K562 (cell line): ENCODE results near the gene ACRBP. TPM values are rescaled to one million over a fixed set of nuclear protein-coding genes. Genes with fewer than 3 reads are reported as not detected.

ENCODE experiments used
- NRF1 ChIP-seq, 2 experiments: fragments of 450-650 bp; IDR thresholded peaks in 1 of 2; conservative IDR thresholded peaks in 1 of 2; 2 replicates each; pipeline ENCODE4 v1.6.1; 2014; ENCODE audit warnings: mild to moderate bottlenecking in 2 of 2
- TAF9B ChIP-seq: fragments of 450-650 bp; IDR thresholded peaks from 2 replicates; pipeline ENCODE4 v1.6.1; 2018; ENCODE audit warnings: mild to moderate bottlenecking; ENCODE audit not compliant: partially characterized antibody
- TRIM28 ChIP-seq: fragments of 450-650 bp; IDR thresholded peaks from 2 replicates; pipeline ENCODE4 v1.6.1; 2017
- ZFP36 ChIP-seq: fragments of 150-350 bp; IDR thresholded peaks from 2 replicates; pipeline ENCODE4 v1.6.1; 2018; ENCODE audit warnings: low read length, low read depth; ENCODE audit not compliant: partially characterized antibody
- polyA plus RNA-seq, 8 experiments: library from polyadenylated mRNA; depleted of rRNA in 4 of 8; stranded (reverse) in 5 of 8; unstranded in 3 of 8; fragments of >200 nt; fragmentation: Nextera tagmentation in 2 of 8; fragmentation: Illumina TruSeq in 1 of 8; extraction: Ambion mirVana in 2 of 8; extraction: Trizol in 1 of 8; gene quantifications; 2 replicates each; pipeline versions ENCODE4 v1.2.1 to v1.2.3, GENCODE V29; 2011 to 2014; ENCODE audit warnings: inconsistent platforms in 1 of 8, missing spikeins in 1 of 8
- total RNA-seq, 7 experiments: library from RNA; depleted of rRNA in 6 of 7; stranded (reverse); fragments of >200 nt in 6 of 7; fragmentation: Illumina TruSeq in 2 of 7; extraction: Trizol in 2 of 7; gene quantifications; 2 replicates each; pipeline versions ENCODE4 v1.2.1 to v1.2.3, GENCODE V29; 2011 to 2021; ENCODE audit warnings: low replicate concordance in 1 of 7
- TF ChIP-seq, protein P1 (sequence below): fragments of 150-350 bp; IDR thresholded peaks from 2 replicates; pipeline ENCODE4 v1.6.1; 2014; ENCODE audit warnings: low read depth, mild to moderate bottlenecking, low read length, borderline replicate concordance
- TF ChIP-seq, protein P2 (sequence below): fragments of 450-650 bp; formaldehyde crosslinking; conservative IDR thresholded peaks from 2 replicates; pipeline ENCODE4 v1.4.0; 2022; ENCODE audit warnings: mild to moderate bottlenecking, missing genetic modification characterization
- TF ChIP-seq, protein P3 (sequence below): fragments of 450-650 bp; IDR thresholded peaks from 2 replicates; pipeline ENCODE4 v1.7.0; 2016; ENCODE audit warnings: borderline replicate concordance
- TF ChIP-seq, protein P4 (sequence below): fragments of 450-650 bp; conservative IDR thresholded peaks from 2 replicates; pipeline ENCODE4 v1.6.1; 2016; ENCODE audit warnings: missing genetic modification characterization, low read depth, mild to moderate bottlenecking, control low read depth, missing compliant biosample characterization
- TF ChIP-seq, protein P5 (sequence below): fragments of 450-650 bp; IDR thresholded peaks from 2 replicates; pipeline ENCODE4 v1.6.1; 2016; ENCODE audit warnings: low read depth

Gene ACRBP
- total and polyA plus RNA-seq, 9 of the 15 experiments (the other 6 are each of a cell fraction or from before 2014, with no cell fraction given) = 3.1 to 31.8 (median 8.4) TPM

DNA sequence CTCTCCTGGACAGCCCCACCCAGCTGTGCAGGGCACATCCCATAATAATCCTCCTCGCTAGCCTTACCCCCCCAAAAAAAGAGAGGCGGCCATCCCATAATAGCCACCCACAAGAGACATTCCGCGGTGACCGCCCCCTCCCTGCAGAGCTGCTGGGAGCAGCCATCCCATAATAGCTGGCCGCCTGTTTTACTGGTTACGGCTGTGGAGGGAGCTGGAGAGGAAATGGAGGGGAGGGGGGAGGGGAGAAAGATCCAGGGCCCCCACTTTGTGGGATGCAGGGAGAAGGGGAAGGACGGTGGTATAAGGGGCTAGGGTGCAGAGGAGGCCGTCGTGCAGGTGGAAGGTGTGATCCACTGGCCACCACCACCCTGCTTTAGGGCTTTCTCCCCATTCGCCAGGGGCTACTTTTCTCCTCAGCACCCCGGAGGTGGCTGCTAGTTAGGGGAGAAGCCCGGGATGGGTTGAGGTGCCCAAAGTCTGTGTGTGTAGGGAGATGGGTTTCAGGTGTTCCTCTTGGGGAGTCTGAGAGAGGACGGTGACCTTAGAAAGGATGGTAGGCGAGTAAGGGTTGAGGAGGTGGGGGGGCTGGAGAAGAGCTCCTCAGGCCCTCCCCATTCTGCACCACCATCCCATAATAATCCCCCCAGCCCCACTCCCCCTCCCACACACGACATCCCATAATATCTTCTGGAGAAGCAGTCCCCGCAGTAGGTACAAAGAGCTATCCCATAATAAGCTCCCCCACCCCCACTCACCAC, 34.0 kb downstream of the ACRBP start (continued):
- TF ChIP-seq, protein P1, sequence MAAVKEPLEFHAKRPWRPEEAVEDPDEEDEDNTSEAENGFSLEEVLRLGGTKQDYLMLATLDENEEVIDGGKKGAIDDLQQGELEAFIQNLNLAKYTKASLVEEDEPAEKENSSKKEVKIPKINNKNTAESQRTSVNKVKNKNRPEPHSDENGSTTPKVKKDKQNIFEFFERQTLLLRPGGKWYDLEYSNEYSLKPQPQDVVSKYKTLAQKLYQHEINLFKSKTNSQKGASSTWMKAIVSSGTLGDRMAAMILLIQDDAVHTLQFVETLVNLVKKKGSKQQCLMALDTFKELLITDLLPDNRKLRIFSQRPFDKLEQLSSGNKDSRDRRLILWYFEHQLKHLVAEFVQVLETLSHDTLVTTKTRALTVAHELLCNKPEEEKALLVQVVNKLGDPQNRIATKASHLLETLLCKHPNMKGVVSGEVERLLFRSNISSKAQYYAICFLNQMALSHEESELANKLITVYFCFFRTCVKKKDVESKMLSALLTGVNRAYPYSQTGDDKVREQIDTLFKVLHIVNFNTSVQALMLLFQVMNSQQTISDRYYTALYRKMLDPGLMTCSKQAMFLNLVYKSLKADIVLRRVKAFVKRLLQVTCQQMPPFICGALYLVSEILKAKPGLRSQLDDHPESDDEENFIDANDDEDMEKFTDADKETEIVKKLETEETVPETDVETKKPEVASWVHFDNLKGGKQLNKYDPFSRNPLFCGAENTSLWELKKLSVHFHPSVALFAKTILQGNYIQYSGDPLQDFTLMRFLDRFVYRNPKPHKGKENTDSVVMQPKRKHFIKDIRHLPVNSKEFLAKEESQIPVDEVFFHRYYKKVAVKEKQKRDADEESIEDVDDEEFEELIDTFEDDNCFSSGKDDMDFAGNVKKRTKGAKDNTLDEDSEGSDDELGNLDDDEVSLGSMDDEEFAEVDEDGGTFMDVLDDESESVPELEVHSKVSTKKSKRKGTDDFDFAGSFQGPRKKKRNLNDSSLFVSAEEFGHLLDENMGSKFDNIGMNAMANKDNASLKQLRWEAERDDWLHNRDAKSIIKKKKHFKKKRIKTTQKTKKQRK = no peak
- 0 out of 4 replicates have a peak, but pooled peaks of 1 of the 2 experiments have one; percentile 28 for TF ChIP-seq NRF1 (conservative IDR thresholded peaks at IDR 0.05 in 1 of 2, IDR thresholded peaks at IDR 0.05 in 1 of 2)
- 0 out of 2 replicates have a peak, but pooled peaks have one; percentile 53 for TF ChIP-seq TRIM28
- TF ChIP-seq, protein P2, sequence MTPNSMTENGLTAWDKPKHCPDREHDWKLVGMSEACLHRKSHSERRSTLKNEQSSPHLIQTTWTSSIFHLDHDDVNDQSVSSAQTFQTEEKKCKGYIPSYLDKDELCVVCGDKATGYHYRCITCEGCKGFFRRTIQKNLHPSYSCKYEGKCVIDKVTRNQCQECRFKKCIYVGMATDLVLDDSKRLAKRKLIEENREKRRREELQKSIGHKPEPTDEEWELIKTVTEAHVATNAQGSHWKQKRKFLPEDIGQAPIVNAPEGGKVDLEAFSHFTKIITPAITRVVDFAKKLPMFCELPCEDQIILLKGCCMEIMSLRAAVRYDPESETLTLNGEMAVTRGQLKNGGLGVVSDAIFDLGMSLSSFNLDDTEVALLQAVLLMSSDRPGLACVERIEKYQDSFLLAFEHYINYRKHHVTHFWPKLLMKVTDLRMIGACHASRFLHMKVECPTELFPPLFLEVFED (CRISPR knock-in tag) = no peak
- no peak for TF ChIP-seq ZFP36
- TF ChIP-seq, protein P3, sequence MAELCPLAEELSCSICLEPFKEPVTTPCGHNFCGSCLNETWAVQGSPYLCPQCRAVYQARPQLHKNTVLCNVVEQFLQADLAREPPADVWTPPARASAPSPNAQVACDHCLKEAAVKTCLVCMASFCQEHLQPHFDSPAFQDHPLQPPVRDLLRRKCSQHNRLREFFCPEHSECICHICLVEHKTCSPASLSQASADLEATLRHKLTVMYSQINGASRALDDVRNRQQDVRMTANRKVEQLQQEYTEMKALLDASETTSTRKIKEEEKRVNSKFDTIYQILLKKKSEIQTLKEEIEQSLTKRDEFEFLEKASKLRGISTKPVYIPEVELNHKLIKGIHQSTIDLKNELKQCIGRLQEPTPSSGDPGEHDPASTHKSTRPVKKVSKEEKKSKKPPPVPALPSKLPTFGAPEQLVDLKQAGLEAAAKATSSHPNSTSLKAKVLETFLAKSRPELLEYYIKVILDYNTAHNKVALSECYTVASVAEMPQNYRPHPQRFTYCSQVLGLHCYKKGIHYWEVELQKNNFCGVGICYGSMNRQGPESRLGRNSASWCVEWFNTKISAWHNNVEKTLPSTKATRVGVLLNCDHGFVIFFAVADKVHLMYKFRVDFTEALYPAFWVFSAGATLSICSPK = 0 out of 2 replicates have a peak, but pooled peaks have one; percentile 37
- TF ChIP-seq, protein P4, sequence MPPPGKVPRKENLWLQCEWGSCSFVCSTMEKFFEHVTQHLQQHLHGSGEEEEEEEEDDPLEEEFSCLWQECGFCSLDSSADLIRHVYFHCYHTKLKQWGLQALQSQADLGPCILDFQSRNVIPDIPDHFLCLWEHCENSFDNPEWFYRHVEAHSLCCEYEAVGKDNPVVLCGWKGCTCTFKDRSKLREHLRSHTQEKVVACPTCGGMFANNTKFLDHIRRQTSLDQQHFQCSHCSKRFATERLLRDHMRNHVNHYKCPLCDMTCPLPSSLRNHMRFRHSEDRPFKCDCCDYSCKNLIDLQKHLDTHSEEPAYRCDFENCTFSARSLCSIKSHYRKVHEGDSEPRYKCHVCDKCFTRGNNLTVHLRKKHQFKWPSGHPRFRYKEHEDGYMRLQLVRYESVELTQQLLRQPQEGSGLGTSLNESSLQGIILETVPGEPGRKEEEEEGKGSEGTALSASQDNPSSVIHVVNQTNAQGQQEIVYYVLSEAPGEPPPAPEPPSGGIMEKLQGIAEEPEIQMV (tag) = no peak
- TF ChIP-seq, protein P5, sequence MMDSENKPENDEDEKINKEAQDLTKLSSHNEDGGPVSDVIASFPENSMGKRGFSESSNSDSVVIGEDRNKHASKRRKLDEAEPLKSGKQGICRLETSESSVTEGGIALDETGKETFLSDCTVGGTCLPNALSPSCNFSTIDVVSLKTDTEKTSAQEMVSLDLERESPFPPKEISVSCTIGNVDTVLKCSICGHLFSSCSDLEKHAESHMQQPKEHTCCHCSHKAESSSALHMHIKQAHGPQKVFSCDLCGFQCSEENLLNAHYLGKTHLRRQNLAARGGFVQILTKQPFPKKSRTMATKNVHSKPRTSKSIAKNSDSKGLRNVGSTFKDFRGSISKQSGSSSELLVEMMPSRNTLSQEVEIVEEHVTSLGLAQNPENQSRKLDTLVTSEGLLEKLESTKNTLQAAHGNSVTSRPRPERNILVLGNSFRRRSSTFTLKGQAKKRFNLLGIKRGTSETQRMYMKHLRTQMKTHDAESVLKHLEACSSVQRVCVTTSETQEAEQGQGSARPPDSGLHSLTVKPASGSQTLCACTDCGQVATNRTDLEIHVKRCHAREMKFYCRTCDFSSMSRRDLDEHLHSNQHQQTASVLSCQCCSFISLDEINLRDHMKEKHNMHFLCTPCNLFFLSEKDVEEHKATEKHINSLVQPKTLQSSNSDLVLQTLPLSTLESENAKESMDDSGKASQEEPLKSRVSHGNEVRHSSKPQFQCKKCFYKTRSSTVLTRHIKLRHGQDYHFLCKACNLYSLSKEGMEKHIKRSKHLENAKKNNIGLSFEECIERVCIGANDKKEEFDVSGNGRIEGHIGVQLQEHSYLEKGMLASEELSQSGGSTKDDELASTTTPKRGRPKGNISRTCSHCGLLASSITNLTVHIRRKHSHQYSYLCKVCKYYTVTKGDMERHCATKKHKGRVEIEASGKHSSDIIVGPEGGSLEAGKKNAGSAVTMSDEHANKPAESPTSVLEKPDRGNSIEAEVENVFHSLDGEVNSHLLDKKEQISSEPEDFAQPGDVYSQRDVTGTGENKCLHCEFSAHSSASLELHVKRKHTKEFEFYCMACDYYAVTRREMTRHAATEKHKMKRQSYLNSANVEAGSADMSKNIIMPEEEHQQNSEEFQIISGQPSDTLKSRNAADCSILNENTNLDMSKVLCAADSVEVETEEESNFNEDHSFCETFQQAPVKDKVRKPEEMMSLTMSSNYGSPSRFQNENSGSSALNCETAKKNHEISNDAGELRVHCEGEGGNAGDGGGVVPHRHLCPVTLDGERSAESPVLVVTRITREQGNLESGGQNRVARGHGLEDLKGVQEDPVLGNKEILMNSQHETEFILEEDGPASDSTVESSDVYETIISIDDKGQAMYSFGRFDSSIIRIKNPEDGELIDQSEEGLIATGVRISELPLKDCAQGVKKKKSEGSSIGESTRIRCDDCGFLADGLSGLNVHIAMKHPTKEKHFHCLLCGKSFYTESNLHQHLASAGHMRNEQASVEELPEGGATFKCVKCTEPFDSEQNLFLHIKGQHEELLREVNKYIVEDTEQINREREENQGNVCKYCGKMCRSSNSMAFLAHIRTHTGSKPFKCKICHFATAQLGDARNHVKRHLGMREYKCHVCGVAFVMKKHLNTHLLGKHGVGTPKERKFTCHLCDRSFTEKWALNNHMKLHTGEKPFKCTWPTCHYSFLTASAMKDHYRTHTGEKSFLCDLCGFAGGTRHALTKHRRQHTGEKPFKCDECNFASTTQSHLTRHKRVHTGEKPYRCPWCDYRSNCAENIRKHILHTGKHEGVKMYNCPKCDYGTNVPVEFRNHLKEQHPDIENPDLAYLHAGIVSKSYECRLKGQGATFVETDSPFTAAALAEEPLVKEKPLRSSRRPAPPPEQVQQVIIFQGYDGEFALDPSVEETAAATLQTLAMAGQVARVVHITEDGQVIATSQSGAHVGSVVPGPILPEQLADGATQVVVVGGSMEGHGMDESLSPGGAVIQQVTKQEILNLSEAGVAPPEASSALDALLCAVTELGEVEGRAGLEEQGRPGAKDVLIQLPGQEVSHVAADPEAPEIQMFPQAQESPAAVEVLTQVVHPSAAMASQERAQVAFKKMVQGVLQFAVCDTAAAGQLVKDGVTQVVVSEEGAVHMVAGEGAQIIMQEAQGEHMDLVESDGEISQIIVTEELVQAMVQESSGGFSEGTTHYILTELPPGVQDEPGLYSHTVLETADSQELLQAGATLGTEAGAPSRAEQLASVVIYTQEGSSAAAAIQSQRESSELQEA = 0 out of 2 replicates have a peak, but pooled peaks have one; percentile 31
- peak; percentile 40 for TF ChIP-seq TAF9B
